Caco-2 (cell line): ENCODE measurements around the gene MCRIP2. TPM values are rescaled to one million over a fixed set of nuclear protein-coding genes. Genes with fewer than 3 reads are reported as not detected.

Experiments
- BruUV-seq: library from RNA; stranded (reverse); fragments of 400-500 nt; replicated peaks from 2 replicates; lab custom pipeline; 2021; lab: Mats Ljungman, UMichigan
- CTCF ChIA-PET: fragments of 300-600 bp; sonication (Branson Sonifier 250); formaldehyde crosslinking; loops from one replicate; lab custom pipeline; 2022; ENCODE audit warnings: antibody characterized with exemption; lab: Charles Lee
- POLR2A ChIA-PET: fragments of 300-600 bp; sonication (Branson Sonifier 250); formaldehyde crosslinking; loops from one replicate; lab custom pipeline; 2022; ENCODE audit warnings: antibody characterized with exemption; lab: Charles Lee
- DNase-seq, 2 experiments: peaks; one replicate each; pipeline versions ENCODE4 v3.0.0 to v3.0.0-alpha.2; 2020 to 2022
- H3K27me3 ChIP-seq: replicated peaks from 2 replicates; pipeline ENCODE4 v1.6.0; 2011; ENCODE audit warnings: low read length; ENCODE audit not compliant: control insufficient read depth, insufficient read depth
- H3K36me3 ChIP-seq: 2 replicates; pipeline ENCODE4 v1.5.1; 2011; ENCODE audit warnings: low read length; ENCODE audit not compliant: control insufficient read depth, insufficient read depth
- H3K4me1 ChIP-seq: fragments of 250-450 bp; sonication (Bioruptor Pico); 2 replicates; pipeline ENCODE4 v1.5.1; 2020; ENCODE audit warnings: mild to moderate bottlenecking
- H3K4me3 ChIP-seq: 2 replicates; pipeline ENCODE4 v1.5.1; 2011; ENCODE audit warnings: low read depth, mild to moderate bottlenecking, control low read depth, low read length
- H3K9me3 ChIP-seq: fragments of 250-450 bp; sonication (Bioruptor Pico); 2 replicates; pipeline ENCODE4 v1.5.1; 2020; ENCODE audit warnings: mild to moderate bottlenecking, moderate library complexity
- H3K27ac Mint-ChIP-seq: one replicate; pipeline ENCODE4 v1.8.0; 2022; ENCODE audit warnings: mixed read lengths; ENCODE audit not compliant: unreplicated experiment
- H3K27me3 Mint-ChIP-seq: one replicate; pipeline ENCODE4 v1.8.0; 2022; ENCODE audit warnings: mixed read lengths; ENCODE audit not compliant: insufficient read depth, unreplicated experiment
- H3K36me3 Mint-ChIP-seq: one replicate; pipeline ENCODE4 v1.8.0; 2022; ENCODE audit warnings: mild to moderate bottlenecking, mixed read lengths; ENCODE audit not compliant: insufficient read depth, unreplicated experiment
- H3K4me1 Mint-ChIP-seq: one replicate; pipeline ENCODE4 v1.8.0; 2022; ENCODE audit warnings: low read depth, mixed read lengths; ENCODE audit not compliant: unreplicated experiment
- H3K4me3 Mint-ChIP-seq: one replicate; pipeline ENCODE4 v1.8.0; 2022; ENCODE audit warnings: mild to moderate bottlenecking, moderate library complexity, mixed read lengths; ENCODE audit not compliant: unreplicated experiment
- H3K9me3 Mint-ChIP-seq: one replicate; pipeline ENCODE4 v1.8.0; 2022; ENCODE audit warnings: mixed read lengths; ENCODE audit not compliant: unreplicated experiment
- CTCF ChIP-seq, 2 experiments: fragments of 200-600 bp in 1 of 2; IDR thresholded peaks; 1 replicate in 1 of 2; 2 replicates in 1 of 2; pipeline versions ENCODE4 v1.5.1 to v1.8.0; 2011 to 2022; ENCODE audit warnings: antibody characterized with exemption in 1 of 2, control low read depth in 1 of 2, inconsistent platforms in 1 of 2, low read depth in 1 of 2, low read length in 1 of 2, mild to moderate bottlenecking in 1 of 2, moderate library complexity in 1 of 2; ENCODE audit not compliant: insufficient read depth in 1 of 2, severe bottlenecking in 1 of 2, unreplicated experiment in 1 of 2
- intact Hi-C: fragments of 100-400 bp; cut with micrococcal nuclease; formaldehyde crosslinking; loops from one replicate; pipeline ENCODE4 v1.10.0; 2022; ENCODE audit not compliant: unreplicated experiment
- total RNA-seq: library from RNA; stranded (reverse); gene quantifications from 2 replicates; pipeline ENCODE4 v1.2.3, GENCODE V29; 2022

Gene MCRIP2
- total RNA-seq, 1 experiment from 2014 or later: 33.0 TPM

GRCh38 chr16:637081-638018, 4.3 kb upstream of the MCRIP2 start:
- peak overlapping the region; percentile 98 for H3K27ac Mint-ChIP-seq
- BruUV-seq: no TSS peak
- H3K36me3 ChIP-seq: no peaks in the 10 kb centered on the region

GRCh38 chr16:638034-638543, 3.5 kb upstream of the MCRIP2 start:
- Mint-ChIP-seq H3K36me3 (peaks cover 14% of the 10 kb centered on the region), H3K9me3 (no peaks in the 10 kb centered on the region), H3K27me3 (no peaks in the 10 kb centered on the region), H3K4me3 (peak overlapping the region; percentile 93), H3K4me1 (no peaks in the 10 kb centered on the region), H3K27ac (no peak overlapping the region)
- H3K4me1 ChIP-seq: peaks cover 14% of the 10 kb centered on the region
- POLR2A ChIA-PET: no interaction called here
- CTCF ChIA-PET: no interaction called here
- H3K27me3 ChIP-seq: no peaks in the 10 kb centered on the region
- no peaks in the 10 kb centered on the region for H3K9me3 ChIP-seq
- BruUV-seq: no TSS peak
- TF ChIP-seq CTCF (IDR thresholded peaks at IDR 0.05; ENCODE audit: insufficient read depth in 1 of 2, low read depth in 1 of 2, low read length in 1 of 2, severe bottlenecking in 1 of 2, unreplicated experiment in 1 of 2): no peak
- no peaks in the 10 kb centered on the region for H3K36me3 ChIP-seq
- intact Hi-C loops: no loop called here
- no peak overlapping the region for H3K4me3 ChIP-seq
- no peak for DNase-seq

More at GRCh38 chr16:637081-638018, 4.3 kb upstream of the MCRIP2 start:
- Mint-ChIP-seq H3K27me3 (no peaks in the 10 kb centered on the region), H3K4me3 (peak overlapping the region; percentile 93), H3K4me1 (no peaks in the 10 kb centered on the region), H3K36me3 (peaks cover 14% of the 10 kb centered on the region), H3K9me3 (no peaks in the 10 kb centered on the region)
- no peak for TF ChIP-seq CTCF (IDR thresholded peaks at IDR 0.05; ENCODE audit: insufficient read depth in 1 of 2, low read depth in 1 of 2, low read length in 1 of 2, severe bottlenecking in 1 of 2, unreplicated experiment in 1 of 2)
- CTCF ChIA-PET: interaction anchor here (0.9 to 1.3 kb wide), 2 partner anchors 47 to 110 kb away, joined by 4 to 5 read pairs; partner anchors contain the start of gene CAPN15
- no peaks in the 10 kb centered on the region for H3K27me3 ChIP-seq
- POLR2A ChIA-PET: no interaction called here
- intact Hi-C loops: loop anchor here (2.0 kb wide), 1 partner anchor 49 kb away; no protein-coding TSS in a partner anchor
- peak overlapping the region; percentile 73 for H3K4me3 ChIP-seq
- peak; percentile 84 to 90 for DNase-seq
- H3K4me1 ChIP-seq: peaks cover 10% of the 10 kb centered on the region
- H3K9me3 ChIP-seq: no peaks in the 10 kb centered on the region

DNA sequence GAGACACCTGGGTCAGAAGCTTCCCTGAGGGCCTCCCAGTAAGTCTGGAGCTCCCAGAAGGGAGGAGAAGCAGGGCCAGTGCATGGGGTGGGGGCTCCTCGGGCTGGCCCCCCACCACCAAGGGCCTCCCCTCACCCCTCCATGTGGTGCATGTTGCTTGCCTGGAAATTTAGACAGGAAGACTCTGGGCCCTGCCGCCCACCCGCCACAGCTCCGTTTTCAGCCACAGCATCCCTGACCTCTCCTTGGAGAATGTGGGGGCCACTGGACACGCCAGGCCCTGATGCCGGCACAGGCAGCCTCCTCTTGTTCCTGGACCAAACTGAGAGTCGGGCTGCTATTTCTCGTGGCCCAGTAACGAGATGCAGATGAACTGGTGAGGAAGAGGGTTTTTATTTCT, 2.8 kb upstream of the MCRIP2 start:
- Histone ChIP-seq H3K27me3 (no peaks in the 10 kb centered on the region), H3K9me3 (no peaks in the 10 kb centered on the region), H3K4me3 (no peak overlapping the region), H3K4me1 (peaks cover 15% of the 10 kb centered on the region), H3K36me3 (no peaks in the 10 kb centered on the region)
- H3K27me3 Mint-ChIP-seq: no peaks in the 10 kb centered on the region
- H3K4me3 Mint-ChIP-seq: no peak overlapping the region
- TF ChIP-seq CTCF (IDR thresholded peaks at IDR 0.05; ENCODE audit: insufficient read depth in 1 of 2, low read depth in 1 of 2, low read length in 1 of 2, severe bottlenecking in 1 of 2, unreplicated experiment in 1 of 2): no peak
- intact Hi-C loops: no loop called here
- DNase-seq: no peak
- no peak overlapping the region for H3K27ac Mint-ChIP-seq
- peaks cover 14% of the 10 kb centered on the region for H3K36me3 Mint-ChIP-seq
- BruUV-seq: no TSS peak
- H3K4me1 Mint-ChIP-seq: no peaks in the 10 kb centered on the region
- CTCF ChIA-PET: no interaction called here
- H3K9me3 Mint-ChIP-seq: no peaks in the 10 kb centered on the region
- POLR2A ChIA-PET: no interaction called here
